ENCODE data around the gene ATP11A.
"Not testable (repeated sequence)": the region's sequence is repeated elsewhere in the genome, so short reads cannot be mapped to it uniquely, and the experiment has no call there.

The ATP11A gene

GRCh38 chr13:112779856-112780604 lies 90.2 kb downstream of the ATP11A start:
- DNase-seq, result no peak

GRCh38 chr13:112781287-112781686 lies 91.4 kb downstream of the ATP11A start:
- no peak for DNase-seq

- DNase-seq, result no peak
Measured at GRCh38 chr13:112781881-112782361, 92.1 kb downstream of the ATP11A start.

GRCh38 chr13:112782429-112783010 lies 92.7 kb downstream of the ATP11A start:
- DNase-seq, result no peak

- no peak for DNase-seq
Measured at GRCh38 chr13:112783135-112783977, 93.5 kb downstream of the ATP11A start.

- DNase-seq, result no peak
Measured at GRCh38 chr13:112783978-112784371, 94.1 kb downstream of the ATP11A start.

GRCh38 chr13:112784811-112785482 lies 95.1 kb downstream of the ATP11A start:
- DNase-seq, result no peak

- no peak for DNase-seq
Measured at GRCh38 chr13:112785483-112785856, 95.6 kb downstream of the ATP11A start.

GRCh38 chr13:112786810-112787209 lies 97.0 kb downstream of the ATP11A start:
- DNase-seq, result not testable (repeated sequence)

GRCh38 chr13:112790735-112791641 lies 101.2 kb downstream of the ATP11A start:
- no peak for DNase-seq

GRCh38 chr13:112791663-112792440 lies 102.0 kb downstream of the ATP11A start:
- no peak for DNase-seq

GRCh38 chr13:112792511-112792910 lies 102.7 kb downstream of the ATP11A start:
- no peak for DNase-seq

- no peak for DNase-seq
Measured at GRCh38 chr13:112793545-112794445, 104.0 kb downstream of the ATP11A start.

GRCh38 chr13:112795277-112795676 lies 105.4 kb downstream of the ATP11A start:
- DNase-seq, result no peak

GRCh38 chr13:112796190-112796915 lies 106.5 kb downstream of the ATP11A start:
- no peak for DNase-seq

GRCh38 chr13:112799394-112799793 lies 109.6 kb downstream of the ATP11A start:
- DNase-seq, result no peak

GRCh38 chr13:112800057-112800456 lies 110.2 kb downstream of the ATP11A start:
- DNase-seq, result no peak

GRCh38 chr13:112800807-112801206 lies 111.0 kb downstream of the ATP11A start:
- DNase-seq, result not testable (repeated sequence)

GRCh38 chr13:112802802-112803195 lies 113.0 kb downstream of the ATP11A start:
- DNase-seq, result no peak

Measured in COR-L47 (cell line).